22Rv1 (cell line): ENCODE results near the gene MTG1.

ENCODE experiments used
- CTCF ChIP-seq: fragments of 450-650 bp; IDR thresholded peaks from 2 replicates; pipeline ENCODE4 v1.5.1; 2017; ENCODE audit warnings: mild to moderate bottlenecking
- ZFX ChIP-seq: fragments of 450-650 bp; IDR thresholded peaks from 2 replicates; pipeline ENCODE4 v1.6.1; 2017; ENCODE audit warnings: antibody characterized with exemption, borderline replicate concordance

GRCh38 chr10:133422223-133422806 lies 28.4 kb downstream of the MTG1 start:
- TF ChIP-seq CTCF (no peak), ZFX (no peak)
